ENCODE measurements around the gene FLCN. TPM values are rescaled to one million over a fixed set of nuclear protein-coding genes. Genes with fewer than 3 reads are reported as not detected.

Gene FLCN
- total and polyA plus RNA-seq, 2 donors, result 14.4 to 14.6 TPM

GRCh38 chr17:17171186-17171585, 65.8 kb downstream of the FLCN start:
- H3K9me3 ChIP-seq (ENCODE audit: control insufficient read depth in 2 of 2, insufficient read depth in 1 of 2, low read length in 1 of 2), result peaks cover 0 to 3% of the 10 kb centered on the region in 2 donors
- no peak overlapping the region for H3K27ac ChIP-seq (ENCODE audit: low read depth in 1 of 2, low read length in 1 of 2)
- DNase-seq (ENCODE audit: low read depth in 6 of 9, low spot score in 9 of 9), result no peak
- H3K4me1 ChIP-seq (ENCODE audit: control insufficient read depth in 2 of 2, insufficient read depth in 2 of 2, low read length in 2 of 2), result peaks cover 0 to 11% of the 10 kb centered on the region in 2 donors
- WGBS, result 91% methylated on average over 7 of the region's 7 CpGs
- H3K4me3 ChIP-seq (ENCODE audit: low read length in 2 of 2), result no peak overlapping the region
- no peaks in the 10 kb centered on the region for H3K27me3 ChIP-seq (ENCODE audit: control insufficient read depth in 2 of 2, insufficient read depth in 1 of 2, low read length in 1 of 2)
- H3K36me3 ChIP-seq (ENCODE audit: control insufficient read depth in 2 of 2, insufficient read depth in 2 of 2, low read length in 1 of 2), result peaks cover 81% of the 10 kb centered on the region in 2 donors

- WGBS, result 93% methylated on average over 9 of the region's 9 CpGs
- no peak overlapping the region for H3K27ac ChIP-seq (ENCODE audit: low read depth in 1 of 2, low read length in 1 of 2)
These were observed 66.5 kb downstream of the FLCN start for GRCh38 chr17:17170346-17170985.

GRCh38 chr17:17169396-17169795, 67.6 kb downstream of the FLCN start:
- no peak overlapping the region for H3K4me3 ChIP-seq (ENCODE audit: low read length in 2 of 2)
- H3K27ac ChIP-seq (ENCODE audit: low read depth in 1 of 2, low read length in 1 of 2), result no peak overlapping the region
- DNase-seq (ENCODE audit: low read depth in 6 of 9, low spot score in 9 of 9), result no peak
- H3K36me3 ChIP-seq (ENCODE audit: control insufficient read depth in 2 of 2, insufficient read depth in 2 of 2, low read length in 1 of 2), result peaks cover 81 to 83% of the 10 kb centered on the region in 2 donors
- peaks cover 0 to 3% of the 10 kb centered on the region in 2 donors for H3K9me3 ChIP-seq (ENCODE audit: control insufficient read depth in 2 of 2, insufficient read depth in 1 of 2, low read length in 1 of 2)
- H3K4me1 ChIP-seq (ENCODE audit: control insufficient read depth in 2 of 2, insufficient read depth in 2 of 2, low read length in 2 of 2), result peaks cover 0 to 11% of the 10 kb centered on the region in 2 donors
- H3K27me3 ChIP-seq (ENCODE audit: control insufficient read depth in 2 of 2, insufficient read depth in 1 of 2, low read length in 1 of 2), result no peaks in the 10 kb centered on the region
- 96% methylated on average over 4 of the region's 4 CpGs for WGBS

More at GRCh38 chr17:17170346-17170985, 66.5 kb downstream of the FLCN start:
- no peak for DNase-seq (ENCODE audit: low read depth in 6 of 9, low spot score in 9 of 9)
- no peak overlapping the region for H3K4me3 ChIP-seq (ENCODE audit: low read length in 2 of 2)
- H3K4me1 ChIP-seq (ENCODE audit: control insufficient read depth in 2 of 2, insufficient read depth in 2 of 2, low read length in 2 of 2), result peaks cover 0 to 11% of the 10 kb centered on the region in 2 donors
- H3K27me3 ChIP-seq (ENCODE audit: control insufficient read depth in 2 of 2, insufficient read depth in 1 of 2, low read length in 1 of 2), result no peaks in the 10 kb centered on the region
- peaks cover 0 to 3% of the 10 kb centered on the region in 2 donors for H3K9me3 ChIP-seq (ENCODE audit: control insufficient read depth in 2 of 2, insufficient read depth in 1 of 2, low read length in 1 of 2)
- H3K36me3 ChIP-seq (ENCODE audit: control insufficient read depth in 2 of 2, insufficient read depth in 2 of 2, low read length in 1 of 2), result peaks cover 81% of the 10 kb centered on the region in 2 donors

GRCh38 chr17:17168401-17168800, 68.6 kb downstream of the FLCN start:
- Histone ChIP-seq H3K36me3 (ENCODE audit: control insufficient read depth in 2 of 2, insufficient read depth in 2 of 2, low read length in 1 of 2) (peaks cover 78 to 79% of the 10 kb centered on the region in 2 donors), H3K9me3 (ENCODE audit: control insufficient read depth in 2 of 2, insufficient read depth in 1 of 2, low read length in 1 of 2) (peaks cover 0 to 3% of the 10 kb centered on the region in 2 donors), H3K27me3 (ENCODE audit: control insufficient read depth in 2 of 2, insufficient read depth in 1 of 2, low read length in 1 of 2) (no peaks in the 10 kb centered on the region), H3K4me1 (ENCODE audit: control insufficient read depth in 2 of 2, insufficient read depth in 2 of 2, low read length in 2 of 2) (peaks cover 0 to 11% of the 10 kb centered on the region in 2 donors), H3K27ac (ENCODE audit: low read depth in 1 of 2, low read length in 1 of 2) (no peak overlapping the region), H3K4me3 (ENCODE audit: low read length in 2 of 2) (no peak overlapping the region)
- WGBS, result 98% methylated on average over 5 of the region's 5 CpGs
- no peak for DNase-seq (ENCODE audit: low read depth in 6 of 9, low spot score in 9 of 9)

GRCh38 chr17:17167986-17168385, 69.0 kb downstream of the FLCN start:
- Histone ChIP-seq H3K27me3 (ENCODE audit: control insufficient read depth in 2 of 2, insufficient read depth in 1 of 2, low read length in 1 of 2) (no peaks in the 10 kb centered on the region), H3K27ac (ENCODE audit: low read depth in 1 of 2, low read length in 1 of 2) (no peak overlapping the region), H3K4me1 (ENCODE audit: control insufficient read depth in 2 of 2, insufficient read depth in 2 of 2, low read length in 2 of 2) (peaks cover 0 to 8% of the 10 kb centered on the region in 2 donors), H3K9me3 (ENCODE audit: control insufficient read depth in 2 of 2, insufficient read depth in 1 of 2, low read length in 1 of 2) (peaks cover 0 to 3% of the 10 kb centered on the region in 2 donors), H3K36me3 (ENCODE audit: control insufficient read depth in 2 of 2, insufficient read depth in 2 of 2, low read length in 1 of 2) (peaks cover 76 to 77% of the 10 kb centered on the region in 2 donors), H3K4me3 (ENCODE audit: low read length in 2 of 2) (no peak overlapping the region)
- 97% methylated on average over 10 of the region's 10 CpGs for WGBS
- DNase-seq (ENCODE audit: low read depth in 6 of 9, low spot score in 9 of 9), result no peak

GRCh38 chr17:17167356-17167755, 69.6 kb downstream of the FLCN start:
- Histone ChIP-seq H3K36me3 (ENCODE audit: control insufficient read depth in 2 of 2, insufficient read depth in 2 of 2, low read length in 1 of 2) (peaks cover 76% of the 10 kb centered on the region in 2 donors), H3K4me1 (ENCODE audit: control insufficient read depth in 2 of 2, insufficient read depth in 2 of 2, low read length in 2 of 2) (peaks cover 0 to 5% of the 10 kb centered on the region in 2 donors), H3K4me3 (ENCODE audit: low read length in 2 of 2) (no peak overlapping the region), H3K9me3 (ENCODE audit: control insufficient read depth in 2 of 2, insufficient read depth in 1 of 2, low read length in 1 of 2) (peaks cover 0 to 3% of the 10 kb centered on the region in 2 donors), H3K27ac (ENCODE audit: low read depth in 1 of 2, low read length in 1 of 2) (no peak overlapping the region), H3K27me3 (ENCODE audit: control insufficient read depth in 2 of 2, insufficient read depth in 1 of 2, low read length in 1 of 2) (no peaks in the 10 kb centered on the region)
- 98% methylated on average over 10 of the region's 10 CpGs for WGBS
- DNase-seq (ENCODE audit: low read depth in 6 of 9, low spot score in 9 of 9), result no peak

GRCh38 chr17:17166446-17166845, 70.5 kb downstream of the FLCN start:
- WGBS, result 98% methylated on average over 8 of the region's 8 CpGs
- no peak for DNase-seq (ENCODE audit: low read depth in 6 of 9, low spot score in 9 of 9)
- Histone ChIP-seq H3K4me1 (ENCODE audit: control insufficient read depth in 2 of 2, insufficient read depth in 2 of 2, low read length in 2 of 2) (peaks cover 0 to 5% of the 10 kb centered on the region in 2 donors), H3K9me3 (ENCODE audit: control insufficient read depth in 2 of 2, insufficient read depth in 1 of 2, low read length in 1 of 2) (no peaks in the 10 kb centered on the region), H3K36me3 (ENCODE audit: control insufficient read depth in 2 of 2, insufficient read depth in 2 of 2, low read length in 1 of 2) (peaks cover 76 to 78% of the 10 kb centered on the region in 2 donors), H3K4me3 (ENCODE audit: low read length in 2 of 2) (no peak overlapping the region), H3K27ac (ENCODE audit: low read depth in 1 of 2, low read length in 1 of 2) (no peak overlapping the region), H3K27me3 (ENCODE audit: control insufficient read depth in 2 of 2, insufficient read depth in 1 of 2, low read length in 1 of 2) (no peaks in the 10 kb centered on the region)

- 98% methylated on average over 23 of the region's 23 CpGs for WGBS
- Histone ChIP-seq H3K36me3 (ENCODE audit: control insufficient read depth in 2 of 2, insufficient read depth in 2 of 2, low read length in 1 of 2) (peaks cover 76 to 78% of the 10 kb centered on the region in 2 donors), H3K4me1 (ENCODE audit: control insufficient read depth in 2 of 2, insufficient read depth in 2 of 2, low read length in 2 of 2) (peaks cover 0 to 2% of the 10 kb centered on the region in 2 donors), H3K27me3 (ENCODE audit: control insufficient read depth in 2 of 2, insufficient read depth in 1 of 2, low read length in 1 of 2) (no peaks in the 10 kb centered on the region), H3K27ac (ENCODE audit: low read depth in 1 of 2, low read length in 1 of 2) (no peak overlapping the region), H3K9me3 (ENCODE audit: control insufficient read depth in 2 of 2, insufficient read depth in 1 of 2, low read length in 1 of 2) (no peaks in the 10 kb centered on the region), H3K4me3 (ENCODE audit: low read length in 2 of 2) (no peak overlapping the region)
- no peak for DNase-seq (ENCODE audit: low read depth in 6 of 9, low spot score in 9 of 9)
These were observed 71.2 kb downstream of the FLCN start for GRCh38 chr17:17165666-17166308.

GRCh38 chr17:17164676-17165075, 72.3 kb downstream of the FLCN start:
- Histone ChIP-seq H3K27ac (ENCODE audit: low read depth in 1 of 2, low read length in 1 of 2) (no peak overlapping the region), H3K4me3 (ENCODE audit: low read length in 2 of 2) (no peak overlapping the region), H3K36me3 (ENCODE audit: control insufficient read depth in 2 of 2, insufficient read depth in 2 of 2, low read length in 1 of 2) (peaks cover 81 to 87% of the 10 kb centered on the region in 2 donors), H3K27me3 (ENCODE audit: control insufficient read depth in 2 of 2, insufficient read depth in 1 of 2, low read length in 1 of 2) (no peaks in the 10 kb centered on the region), H3K4me1 (ENCODE audit: control insufficient read depth in 2 of 2, insufficient read depth in 2 of 2, low read length in 2 of 2) (peaks cover 0 to 3% of the 10 kb centered on the region in 2 donors), H3K9me3 (ENCODE audit: control insufficient read depth in 2 of 2, insufficient read depth in 1 of 2, low read length in 1 of 2) (no peaks in the 10 kb centered on the region)
- 97% methylated on average over 17 of the region's 17 CpGs for WGBS
- DNase-seq (ENCODE audit: low read depth in 6 of 9, low spot score in 9 of 9), result no peak

All from thymus (tissue), 11 donors.